Measurements from ENCODE around the gene MPRIP. TPM values are rescaled to one million over a fixed set of nuclear protein-coding genes. Genes with fewer than 3 reads are reported as not detected.
A peak's percentile ranks its signal among the peaks of the same experiment; 100 is the strongest.

The MPRIP gene
- total RNA-seq, 4 donors from 2014 or later, result 65.7 to 168 (median 147) TPM

- peaks cover 4 to 44% (median 6%) of the 10 kb centered on the region in 3 donors for H3K36me3 ChIP-seq
- no peak for DNase-seq
- H3K4me1 ChIP-seq, result peaks cover 16 to 70% (median 41%) of the 10 kb centered on the region in 3 donors
- H3K27me3 ChIP-seq, result no peaks in the 10 kb centered on the region
- no peaks in the 10 kb centered on the region for H3K9me3 ChIP-seq
- no peak for TF ChIP-seq POLR2A (IDR thresholded peaks at IDR 0.05)
- no peak for TF ChIP-seq CTCF (IDR thresholded peaks at IDR 0.05)
- H3K4me3 ChIP-seq, result no peak overlapping the region
- intact Hi-C loops (cut with DNase I), result no loop called here
- WGBS, 2 donors, result 91 to 99% methylated on average over 5 of the region's 5 CpGs
- no peak overlapping the region for H3K27ac ChIP-seq
Measured at GRCh38 chr17:17072546-17072945, 30.3 kb downstream of the MPRIP start.

- TF ChIP-seq CTCF (IDR thresholded peaks at IDR 0.05) (no peak), POLR2A (IDR thresholded peaks at IDR 0.05) (no peak)
- no peaks in the 10 kb centered on the region for H3K9me3 ChIP-seq
Measured at GRCh38 chr17:17073030-17073564, 30.8 kb downstream of the MPRIP start.

GRCh38 chr17:17073581-17074403 lies 31.5 kb downstream of the MPRIP start:
- peaks cover 20 to 82% (median 43%) of the 10 kb centered on the region in 3 donors for H3K4me1 ChIP-seq
- H3K27me3 ChIP-seq, result no peaks in the 10 kb centered on the region
- no peak for TF ChIP-seq CTCF (IDR thresholded peaks at IDR 0.05)
- no peak for TF ChIP-seq POLR2A (IDR thresholded peaks at IDR 0.05)
- no peaks in the 10 kb centered on the region for H3K9me3 ChIP-seq
- peaks cover 4 to 57% (median 6%) of the 10 kb centered on the region in 3 donors for H3K36me3 ChIP-seq
- intact Hi-C loops (cut with DNase I), result no loop called here
- H3K4me3 ChIP-seq, result no peak overlapping the region
- DNase-seq, result no peak
- 48 to 62% methylated on average over 8 to 9 of the region's 15 CpGs for WGBS, 2 donors
- peak overlapping the region in 1 of 4 donors; percentile 1 for H3K27ac ChIP-seq

More at GRCh38 chr17:17073030-17073564, 30.8 kb downstream of the MPRIP start:
- intact Hi-C loops (cut with DNase I), result no loop called here
- no peak overlapping the region for H3K27ac ChIP-seq
- no peak for DNase-seq
- no peak overlapping the region for H3K4me3 ChIP-seq
- peaks cover 16 to 75% (median 41%) of the 10 kb centered on the region in 3 donors for H3K4me1 ChIP-seq
- H3K27me3 ChIP-seq, result no peaks in the 10 kb centered on the region
- WGBS, 2 donors, result 79 to 85% methylated on average over 8 to 9 of the region's 12 CpGs
- peaks cover 4 to 50% (median 6%) of the 10 kb centered on the region in 3 donors for H3K36me3 ChIP-seq

- TF ChIP-seq POLR2A (IDR thresholded peaks at IDR 0.05) (no peak), CTCF (IDR thresholded peaks at IDR 0.05) (no peak)
- Histone ChIP-seq H3K27ac (peak overlapping the region in 3 of 4 donors; percentile 17 to 58 (median 43)), H3K9me3 (no peaks in the 10 kb centered on the region), H3K36me3 (peaks cover 4 to 71% (median 6%) of the 10 kb centered on the region in 3 donors), H3K27me3 (no peaks in the 10 kb centered on the region), H3K4me3 (no peak overlapping the region), H3K4me1 (peaks cover 30 to 97% (median 57%) of the 10 kb centered on the region in 3 donors)
- intact Hi-C loops (cut with DNase I), result no loop called here
- WGBS, 2 donors, result 24 to 43% methylated on average over 8 of the region's 11 CpGs
- DNase-seq, result no peak
Measured at GRCh38 chr17:17075125-17075781, 33.0 kb downstream of the MPRIP start.

Measured in esophagus squamous epithelium (tissue), 5 donors.